Hepatocyte (in vitro differentiated cells): Measurements from ENCODE around the gene MREG. TPM values are rescaled to one million over a fixed set of nuclear protein-coding genes. Genes with fewer than 3 reads are reported as not detected.
"Not testable (repeated sequence)": the region's sequence is repeated elsewhere in the genome, so short reads cannot be mapped to it uniquely, and the experiment has no call there.

Experiments used
- DNase-seq: peaks from one replicate; pipeline ENCODE4 v3.0.0-alpha.2; 2016; ENCODE audit warnings: low spot score
- H2AFZ ChIP-seq: fragments of 200-600 bp; sonication (generic); 2 replicates; pipeline ENCODE4 v1.6.0; 2016; ENCODE audit warnings: antibody characterized with exemption, mild to moderate bottlenecking
- H3K27ac ChIP-seq: fragments of 200-600 bp; sonication (generic); 2 replicates; pipeline ENCODE4 v1.5.1; 2016; ENCODE audit warnings: mild to moderate bottlenecking
- H3K27me3 ChIP-seq: fragments of 200-600 bp; sonication (generic); 2 replicates; pipeline ENCODE4 v1.6.1; 2016
- H3K36me3 ChIP-seq: fragments of 200-600 bp; sonication (generic); replicated peaks from 2 replicates; pipeline ENCODE4 v1.5.1; 2016; ENCODE audit warnings: low read depth; ENCODE audit not compliant: insufficient read depth
- H3K4me1 ChIP-seq: fragments of 200-600 bp; sonication (generic); 2 replicates; pipeline ENCODE4 v1.5.1; 2016; ENCODE audit warnings: mild to moderate bottlenecking, moderate library complexity; ENCODE audit not compliant: insufficient read depth
- H3K4me2 ChIP-seq: fragments of 200-600 bp; sonication (generic); 2 replicates; pipeline ENCODE4 v1.6.0; 2016
- H3K4me3 ChIP-seq: fragments of 200-600 bp; sonication (generic); 2 replicates; pipeline ENCODE4 v1.5.1; 2016; ENCODE audit warnings: mild to moderate bottlenecking
- H3K79me2 ChIP-seq: fragments of 200-600 bp; sonication (generic); 2 replicates; pipeline ENCODE4 v1.6.0; 2017; ENCODE audit warnings: mild to moderate bottlenecking
- H3K9me2 ChIP-seq: fragments of 200-600 bp; sonication (generic); replicated peaks from 2 replicates; pipeline ENCODE4 v1.6.0; 2017; ENCODE audit warnings: mild to moderate bottlenecking; ENCODE audit not compliant: insufficient read depth
- H3K9me3 ChIP-seq: fragments of 200-600 bp; sonication (generic); 2 replicates; pipeline ENCODE4 v1.5.1; 2016; ENCODE audit warnings: low read depth, mild to moderate bottlenecking
- H4K20me1 ChIP-seq: fragments of 200-600 bp; sonication (generic); 2 replicates; pipeline ENCODE4 v1.6.0; 2016; ENCODE audit warnings: mild to moderate bottlenecking; ENCODE audit not compliant: insufficient read depth, poor library complexity, severe bottlenecking
- EZH2 ChIP-seq: fragments of 200-600 bp; sonication (generic); IDR thresholded peaks from 2 replicates; pipeline ENCODE4 v1.6.1; 2016; ENCODE audit warnings: antibody characterized with exemption, mild to moderate bottlenecking, borderline replicate concordance
- EZH2phosphoT487 ChIP-seq: fragments of 200-600 bp; sonication (generic); IDR thresholded peaks from one replicate; pipeline ENCODE4 v1.6.1; 2018; ENCODE audit warnings: antibody characterized with exemption, mild to moderate bottlenecking, low read depth, moderate library complexity; ENCODE audit not compliant: unreplicated experiment, severe bottlenecking
- WGBS: methylation state at CpG from one replicate; pipeline ENCODE4 v1.1.6; 2016; ENCODE audit warnings: low lambda C conversion rate; ENCODE audit errors: missing lambda C conversion rate; 5-methylcytosine and 5-hydroxymethylcytosine counted together
- polyA plus RNA-seq: library from polyadenylated mRNA; unstranded; fragments of >200 nt; fragmentation: Nextera tagmentation; extraction: Ambion mirVana; gene quantifications from 2 replicates; pipeline ENCODE4 v1.2.1, GENCODE V29; 2016
- total RNA-seq: library from RNA; depleted of rRNA; stranded (reverse); fragments of >200 nt; gene quantifications from 2 replicates; pipeline ENCODE4 v1.2.3, GENCODE V29; 2014
- TF ChIP-seq, protein P1 (sequence below): fragments of 200-600 bp; sonication (generic); IDR thresholded peaks from 2 replicates; pipeline ENCODE4 v1.5.1; 2016; ENCODE audit warnings: antibody characterized with exemption, mild to moderate bottlenecking; ENCODE audit not compliant: poor library complexity

MREG gene
- total and polyA plus RNA-seq, 2 experiments from 2014 or later = 5.6 to 12.9 TPM

DNA sequence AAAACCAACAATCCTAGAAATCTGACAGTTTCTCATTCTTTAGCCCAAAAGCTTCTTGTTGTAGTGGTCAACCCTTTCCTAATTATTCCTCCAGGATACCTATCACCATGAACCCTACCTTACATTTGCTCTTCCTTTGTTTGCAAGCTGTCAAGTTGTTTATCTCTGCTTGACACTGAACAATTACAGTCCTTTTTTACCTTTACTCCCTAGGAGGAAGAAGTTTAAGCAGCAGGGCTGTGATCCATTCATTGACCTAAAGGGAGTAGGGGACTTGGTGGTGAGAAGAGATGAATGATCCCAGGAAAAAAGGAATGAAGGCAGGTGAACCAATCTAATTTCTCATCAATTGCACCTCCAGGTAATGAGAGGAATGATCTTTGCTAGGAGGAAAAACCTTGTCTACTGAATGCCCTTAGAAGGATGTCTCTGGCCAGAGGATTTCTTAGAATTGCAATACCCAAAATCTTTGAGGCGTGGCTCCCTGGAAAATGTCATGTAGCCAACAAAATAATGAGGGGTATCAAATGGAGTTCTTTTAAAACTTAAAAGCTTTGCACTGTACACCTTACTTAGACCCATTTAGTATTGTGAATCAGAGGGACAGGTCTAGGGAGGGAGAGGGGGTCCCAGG is 47.7 kb downstream of the MREG start:
- Histone ChIP-seq H3K79me2 (peaks cover 6% of the 10 kb centered on the region), H3K4me3 (no peak overlapping the region)
- WGBS = 100% methylated on average over 1 of the region's 1 CpG

DNA sequence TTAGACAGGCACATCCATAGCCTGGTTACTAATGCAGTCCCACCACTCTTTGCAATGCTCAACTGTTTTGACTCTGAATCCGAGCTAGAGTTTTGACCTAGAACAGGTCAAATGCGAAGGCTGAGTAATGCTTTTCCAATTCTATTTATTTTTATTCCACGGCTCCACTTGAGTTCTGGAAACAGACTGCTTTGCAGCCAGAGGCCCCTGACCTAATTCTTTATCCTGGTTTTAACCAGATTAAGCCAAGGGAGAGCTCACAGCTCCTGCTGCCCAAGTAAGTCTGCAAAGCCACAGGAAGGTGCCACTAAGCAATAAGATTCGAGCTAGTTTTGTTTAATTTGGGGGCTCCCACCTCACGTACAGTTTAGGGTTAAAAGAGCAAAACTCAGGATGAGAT is 51.4 kb downstream of the MREG start:
- H3K4me3 ChIP-seq = no peak overlapping the region

More for the DNA sequence above, 47.7 kb downstream of the MREG start:
- Histone ChIP-seq H3K4me2 (no peak overlapping the region), H3K9me2 (no peaks in the 10 kb centered on the region), H3K27ac (no peak overlapping the region), H4K20me1 (no peaks in the 10 kb centered on the region), H3K27me3 (no peaks in the 10 kb centered on the region), H3K9me3 (no peaks in the 10 kb centered on the region), H3K4me1 (no peaks in the 10 kb centered on the region), H3K36me3 (no peaks in the 10 kb centered on the region), H2AFZ (no peak overlapping the region)
- no peak for DNase-seq
- TF ChIP-seq EZH2phosphoT487 = no peak
- TF ChIP-seq EZH2 = no peak
- TF ChIP-seq, protein P1, sequence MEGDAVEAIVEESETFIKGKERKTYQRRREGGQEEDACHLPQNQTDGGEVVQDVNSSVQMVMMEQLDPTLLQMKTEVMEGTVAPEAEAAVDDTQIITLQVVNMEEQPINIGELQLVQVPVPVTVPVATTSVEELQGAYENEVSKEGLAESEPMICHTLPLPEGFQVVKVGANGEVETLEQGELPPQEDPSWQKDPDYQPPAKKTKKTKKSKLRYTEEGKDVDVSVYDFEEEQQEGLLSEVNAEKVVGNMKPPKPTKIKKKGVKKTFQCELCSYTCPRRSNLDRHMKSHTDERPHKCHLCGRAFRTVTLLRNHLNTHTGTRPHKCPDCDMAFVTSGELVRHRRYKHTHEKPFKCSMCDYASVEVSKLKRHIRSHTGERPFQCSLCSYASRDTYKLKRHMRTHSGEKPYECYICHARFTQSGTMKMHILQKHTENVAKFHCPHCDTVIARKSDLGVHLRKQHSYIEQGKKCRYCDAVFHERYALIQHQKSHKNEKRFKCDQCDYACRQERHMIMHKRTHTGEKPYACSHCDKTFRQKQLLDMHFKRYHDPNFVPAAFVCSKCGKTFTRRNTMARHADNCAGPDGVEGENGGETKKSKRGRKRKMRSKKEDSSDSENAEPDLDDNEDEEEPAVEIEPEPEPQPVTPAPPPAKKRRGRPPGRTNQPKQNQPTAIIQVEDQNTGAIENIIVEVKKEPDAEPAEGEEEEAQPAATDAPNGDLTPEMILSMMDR = no peak

DNA sequence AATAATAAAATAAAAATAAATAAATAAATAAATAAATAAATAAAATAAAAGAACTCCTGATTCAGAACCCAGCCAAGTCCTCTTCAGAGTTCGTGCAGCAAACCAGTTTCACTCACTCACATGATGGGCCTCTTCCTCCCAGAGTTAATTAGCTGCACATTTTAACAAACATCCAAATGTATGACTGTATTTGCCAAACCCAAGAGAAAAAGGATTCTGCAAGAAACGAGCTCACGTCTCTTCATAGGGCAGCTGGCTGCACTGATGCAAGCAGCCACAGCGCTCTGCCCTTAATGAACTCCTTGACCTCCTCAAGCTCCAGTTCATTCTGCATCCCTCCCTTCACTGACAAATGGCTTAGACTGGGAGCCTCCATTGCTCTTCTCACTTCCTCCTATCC is 55.1 kb downstream of the MREG start:
- no peaks in the 10 kb centered on the region for H3K36me3 ChIP-seq
- 86% methylated on average over 4 of the region's 4 CpGs for WGBS
- H3K27ac ChIP-seq = no peak overlapping the region
- no peaks in the 10 kb centered on the region for H3K9me2 ChIP-seq
- no peak overlapping the region for H2AFZ ChIP-seq
- H3K9me3 ChIP-seq = no peaks in the 10 kb centered on the region
- no peaks in the 10 kb centered on the region for H3K4me1 ChIP-seq
- TF ChIP-seq EZH2phosphoT487 (no peak), EZH2 (no peak)
- TF ChIP-seq, protein P1 = no peak
- no peaks in the 10 kb centered on the region for H3K27me3 ChIP-seq
- no peaks in the 10 kb centered on the region for H3K79me2 ChIP-seq
- no peak overlapping the region for H3K4me3 ChIP-seq
- no peak for DNase-seq
- H4K20me1 ChIP-seq = no peaks in the 10 kb centered on the region
- H3K4me2 ChIP-seq = no peak overlapping the region

More for the DNA sequence above, 51.4 kb downstream of the MREG start:
- DNase-seq = no peak
- H3K9me2 ChIP-seq = no peaks in the 10 kb centered on the region
- no peaks in the 10 kb centered on the region for H3K9me3 ChIP-seq
- no peaks in the 10 kb centered on the region for H3K27me3 ChIP-seq
- no peak overlapping the region for H2AFZ ChIP-seq
- TF ChIP-seq, protein P1 = no peak
- TF ChIP-seq EZH2phosphoT487 = no peak
- no peak for TF ChIP-seq EZH2
- no peak overlapping the region for H3K4me2 ChIP-seq
- no peak overlapping the region for H3K27ac ChIP-seq
- 79% methylated on average over 5 of the region's 5 CpGs for WGBS
- no peaks in the 10 kb centered on the region for H3K4me1 ChIP-seq
- no peaks in the 10 kb centered on the region for H4K20me1 ChIP-seq
- no peaks in the 10 kb centered on the region for H3K79me2 ChIP-seq
- no peaks in the 10 kb centered on the region for H3K36me3 ChIP-seq

DNA sequence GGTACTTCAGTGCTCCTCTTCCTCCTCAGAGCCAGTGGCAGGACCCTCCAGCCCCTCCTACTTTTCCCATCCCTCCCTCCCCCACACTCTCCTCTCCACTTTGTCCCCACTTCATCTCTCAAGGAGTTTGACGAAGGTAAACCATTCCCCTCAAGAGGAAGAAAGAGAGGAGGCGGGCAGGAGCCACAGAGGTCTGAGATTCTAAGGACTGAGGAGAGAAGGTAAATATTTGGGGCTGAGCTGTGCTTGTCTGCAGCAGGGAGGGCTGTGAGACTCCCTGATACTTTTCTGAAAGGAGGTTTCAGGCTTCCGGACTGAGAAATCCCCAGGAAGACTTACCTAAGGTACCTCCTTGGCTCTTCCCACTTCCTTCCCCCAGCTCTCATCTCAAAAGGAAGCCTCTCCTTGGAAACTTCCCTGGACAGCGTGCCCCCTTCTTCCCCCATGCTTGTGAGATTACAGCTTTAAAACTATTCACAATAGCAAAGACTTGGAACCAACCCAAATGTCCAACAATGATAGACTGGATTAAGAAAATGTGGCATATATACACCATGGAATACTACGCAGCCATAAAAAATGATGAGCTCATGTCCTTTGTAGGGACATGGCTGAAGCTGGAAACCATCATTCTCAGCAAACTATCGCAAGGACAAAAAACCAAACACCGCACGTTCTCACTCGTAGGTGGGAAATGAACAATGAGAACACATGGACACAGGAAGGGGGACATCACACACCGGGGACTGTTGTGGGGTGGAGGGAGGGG is 55.8 kb downstream of the MREG start:
- not testable (repeated sequence) for H3K79me2 ChIP-seq, DNase-seq, H3K4me1 ChIP-seq, H3K4me3 ChIP-seq, H3K27ac ChIP-seq, H3K27me3 ChIP-seq, H3K4me2 ChIP-seq, H2AFZ ChIP-seq, H4K20me1 ChIP-seq, H3K9me2 ChIP-seq, H3K36me3 ChIP-seq, H3K9me3 ChIP-seq
- 90% methylated on average over 9 of the region's 10 CpGs for whole genome bisulfite sequencing
